Esophagus (tissue), 2 donors: ENCODE results near the gene PLCL2. TPM values are rescaled to one million over a fixed set of nuclear protein-coding genes. Genes with fewer than 3 reads are reported as not detected.

ENCODE experiments used
- H3K27ac ChIP-seq, 2 donors: one replicate each; pipeline ENCODE4 v1.5.1; 2013; ENCODE audit warnings: low read depth in 2 of 2, mild to moderate bottlenecking in 2 of 2, inconsistent platforms in 1 of 2, low read length in 1 of 2, moderate library complexity in 1 of 2
- H3K27me3 ChIP-seq, 2 donors: one replicate each; pipeline ENCODE4 v1.6.1; 2013; ENCODE audit warnings: low read length in 2 of 2, control low read depth in 1 of 2, mild to moderate bottlenecking in 1 of 2; ENCODE audit not compliant: insufficient read depth in 2 of 2, control insufficient read depth in 1 of 2
- H3K36me3 ChIP-seq, 2 donors: one replicate each; pipeline ENCODE4 v1.6.1; 2013; ENCODE audit warnings: low read length in 1 of 2; ENCODE audit not compliant: control insufficient read depth in 2 of 2, insufficient read depth in 2 of 2
- H3K4me1 ChIP-seq, 2 donors: one replicate each; pipeline ENCODE4 v1.6.1; 2013; ENCODE audit warnings: low read length in 1 of 2; ENCODE audit not compliant: control insufficient read depth in 2 of 2, insufficient read depth in 2 of 2
- H3K4me3 ChIP-seq, 2 donors: one replicate each; pipeline ENCODE4 v1.5.1; 2013; ENCODE audit warnings: low read length in 2 of 2, mild to moderate bottlenecking in 2 of 2, low read depth in 1 of 2, moderate library complexity in 1 of 2
- H3K9me3 ChIP-seq, 2 donors: one replicate each; pipeline ENCODE4 v1.6.1; 2013; ENCODE audit warnings: mild to moderate bottlenecking in 2 of 2, low read depth in 1 of 2, low read length in 1 of 2, moderate library complexity in 1 of 2; ENCODE audit not compliant: control insufficient read depth in 2 of 2, insufficient read depth in 1 of 2
- WGBS, 2 donors: extraction: QIAGEN DNeasy Blood & Tissue Kit; methylation state at CpG; one replicate each; pipeline ENCODE4 v1.1.7; 2013; 5-methylcytosine and 5-hydroxymethylcytosine counted together
- polyA plus RNA-seq, 2 donors: library from polyadenylated mRNA; stranded (reverse); fragments of 200-250 nt; gene quantifications; one replicate each; pipeline ENCODE4 v1.2.3, GENCODE V29; 2013
- donor health status: healthy with polysubstance abuse.
- donor health status: Bipolar disorder and iron deficiency.

The PLCL2 gene
- polyA plus RNA-seq, 2 donors = 0.22 to 0.35 TPM

- H3K27ac ChIP-seq = no peak overlapping the region
- H3K27me3 ChIP-seq = no peaks in the 10 kb centered on the region
- no peak overlapping the region for H3K4me3 ChIP-seq
- 54 to 60% methylated on average over 3 of the region's 3 CpGs for WGBS, 2 donors
- no peaks in the 10 kb centered on the region for H3K36me3 ChIP-seq
- H3K9me3 ChIP-seq = no peaks in the 10 kb centered on the region
- peaks cover 7 to 10% of the 10 kb centered on the region in 2 donors for H3K4me1 ChIP-seq
Observed at GRCh38 chr3:16888356-16888755, 3.6 kb downstream of the PLCL2 start.

- Histone ChIP-seq H3K27me3 (no peaks in the 10 kb centered on the region), H3K4me1 (peaks cover 4 to 7% of the 10 kb centered on the region in 2 donors), H3K27ac (no peak overlapping the region), H3K4me3 (no peak overlapping the region), H3K9me3 (no peaks in the 10 kb centered on the region), H3K36me3 (no peaks in the 10 kb centered on the region)
- WGBS, 2 donors = 60 to 77% methylated on average over 9 of the region's 9 CpGs
Observed at GRCh38 chr3:16888785-16889607, 4.2 kb downstream of the PLCL2 start.

GRCh38 chr3:16890597-16891333 lies 6.0 kb downstream of the PLCL2 start:
- H3K4me1 ChIP-seq = peaks cover 3 to 4% of the 10 kb centered on the region in 2 donors
- no peak overlapping the region for H3K4me3 ChIP-seq
- WGBS, 2 donors = 80 to 86% methylated on average over 5 of the region's 5 CpGs
- no peaks in the 10 kb centered on the region for H3K36me3 ChIP-seq
- no peak overlapping the region for H3K27ac ChIP-seq
- H3K27me3 ChIP-seq = no peaks in the 10 kb centered on the region
- H3K9me3 ChIP-seq = no peaks in the 10 kb centered on the region

GRCh38 chr3:16893618-16894200 lies 9.0 kb downstream of the PLCL2 start:
- no peaks in the 10 kb centered on the region for H3K36me3 ChIP-seq

GRCh38 chr3:16896094-16896627 lies 11.4 kb downstream of the PLCL2 start:
- no peak overlapping the region for H3K27ac ChIP-seq
- H3K36me3 ChIP-seq = no peaks in the 10 kb centered on the region
- no peaks in the 10 kb centered on the region for H3K27me3 ChIP-seq
- 62 to 82% methylated on average over 5 of the region's 5 CpGs for WGBS, 2 donors
- no peaks in the 10 kb centered on the region for H3K9me3 ChIP-seq
- peaks cover 2% of the 10 kb centered on the region in 2 donors for H3K4me1 ChIP-seq
- no peak overlapping the region for H3K4me3 ChIP-seq

More at GRCh38 chr3:16893618-16894200, 9.0 kb downstream of the PLCL2 start:
- 95 to 97% methylated on average over 1 of the region's 1 CpG for WGBS, 2 donors
- Histone ChIP-seq H3K27ac (no peak overlapping the region), H3K27me3 (no peaks in the 10 kb centered on the region), H3K4me1 (peaks cover 3 to 4% of the 10 kb centered on the region in 2 donors), H3K4me3 (no peak overlapping the region), H3K9me3 (no peaks in the 10 kb centered on the region)

GRCh38 chr3:16896820-16897219 lies 12.1 kb downstream of the PLCL2 start:
- Histone ChIP-seq H3K4me3 (no peak overlapping the region), H3K9me3 (no peaks in the 10 kb centered on the region), H3K27me3 (no peaks in the 10 kb centered on the region), H3K36me3 (no peaks in the 10 kb centered on the region), H3K4me1 (peaks cover 2% of the 10 kb centered on the region in 2 donors), H3K27ac (no peak overlapping the region)
- 67 to 91% methylated on average over 5 of the region's 5 CpGs for WGBS, 2 donors

GRCh38 chr3:16897254-16897926 lies 12.6 kb downstream of the PLCL2 start:
- WGBS, 2 donors = 52 to 56% methylated on average over 11 of the region's 11 CpGs
- Histone ChIP-seq H3K9me3 (no peaks in the 10 kb centered on the region), H3K4me3 (no peak overlapping the region), H3K4me1 (peaks cover 2% of the 10 kb centered on the region in 2 donors), H3K36me3 (no peaks in the 10 kb centered on the region), H3K27ac (no peak overlapping the region), H3K27me3 (no peaks in the 10 kb centered on the region)

GRCh38 chr3:16898595-16899395 lies 14.0 kb downstream of the PLCL2 start:
- Histone ChIP-seq H3K4me3 (no peak overlapping the region), H3K9me3 (no peaks in the 10 kb centered on the region), H3K4me1 (peaks cover 2% of the 10 kb centered on the region in 2 donors), H3K27me3 (no peaks in the 10 kb centered on the region), H3K27ac (no peak overlapping the region), H3K36me3 (no peaks in the 10 kb centered on the region)
- 73 to 74% methylated on average over 7 of the region's 7 CpGs for WGBS, 2 donors
